Measurements from ENCODE around the gene SPECC1.

The SPECC1 gene

GRCh38 chr17:20080513-20080912, 71.4 kb downstream of the SPECC1 start:
- Histone ChIP-seq H3K4me3 (ENCODE audit: low read depth in 1 of 5, low read length in 5 of 5) (no peak overlapping the region), H3K36me3 (ENCODE audit: control insufficient read depth in 5 of 5, insufficient read depth in 5 of 5, low read length in 5 of 5) (peaks cover 0 to 5% (median 0%) of the 10 kb centered on the region in 5 donors), H3K27ac (ENCODE audit: low read depth, low read length) (no peak overlapping the region), H3K27me3 (ENCODE audit: control insufficient read depth in 5 of 5, insufficient read depth in 4 of 5, low read length in 5 of 5) (no peaks in the 10 kb centered on the region), H3K9ac (ENCODE audit: low read length in 5 of 5) (no peak overlapping the region), H3K9me3 (ENCODE audit: control insufficient read depth in 5 of 5, low read length in 5 of 5) (no peaks in the 10 kb centered on the region), H3K4me1 (ENCODE audit: control insufficient read depth in 5 of 5, insufficient read depth in 5 of 5, low read length in 5 of 5) (peaks cover 2 to 32% (median 27%) of the 10 kb centered on the region in 5 donors)

GRCh38 chr17:20083156-20083859, 74.1 kb downstream of the SPECC1 start:
- H3K4me3 ChIP-seq (ENCODE audit: low read depth in 1 of 5, low read length in 5 of 5), result no peak overlapping the region
- H3K27ac ChIP-seq (ENCODE audit: low read depth, low read length), result no peak overlapping the region
- H3K9me3 ChIP-seq (ENCODE audit: control insufficient read depth in 5 of 5, low read length in 5 of 5), result no peaks in the 10 kb centered on the region
- H3K9ac ChIP-seq (ENCODE audit: low read length in 5 of 5), result no peak overlapping the region
- H3K4me1 ChIP-seq (ENCODE audit: control insufficient read depth in 5 of 5, insufficient read depth in 5 of 5, low read length in 5 of 5), result peaks cover 5 to 33% (median 29%) of the 10 kb centered on the region in 5 donors
- H3K27me3 ChIP-seq (ENCODE audit: control insufficient read depth in 5 of 5, insufficient read depth in 4 of 5, low read length in 5 of 5), result no peaks in the 10 kb centered on the region
- peaks cover 0 to 5% (median 0%) of the 10 kb centered on the region in 5 donors for H3K36me3 ChIP-seq (ENCODE audit: control insufficient read depth in 5 of 5, insufficient read depth in 5 of 5, low read length in 5 of 5)

DNA sequence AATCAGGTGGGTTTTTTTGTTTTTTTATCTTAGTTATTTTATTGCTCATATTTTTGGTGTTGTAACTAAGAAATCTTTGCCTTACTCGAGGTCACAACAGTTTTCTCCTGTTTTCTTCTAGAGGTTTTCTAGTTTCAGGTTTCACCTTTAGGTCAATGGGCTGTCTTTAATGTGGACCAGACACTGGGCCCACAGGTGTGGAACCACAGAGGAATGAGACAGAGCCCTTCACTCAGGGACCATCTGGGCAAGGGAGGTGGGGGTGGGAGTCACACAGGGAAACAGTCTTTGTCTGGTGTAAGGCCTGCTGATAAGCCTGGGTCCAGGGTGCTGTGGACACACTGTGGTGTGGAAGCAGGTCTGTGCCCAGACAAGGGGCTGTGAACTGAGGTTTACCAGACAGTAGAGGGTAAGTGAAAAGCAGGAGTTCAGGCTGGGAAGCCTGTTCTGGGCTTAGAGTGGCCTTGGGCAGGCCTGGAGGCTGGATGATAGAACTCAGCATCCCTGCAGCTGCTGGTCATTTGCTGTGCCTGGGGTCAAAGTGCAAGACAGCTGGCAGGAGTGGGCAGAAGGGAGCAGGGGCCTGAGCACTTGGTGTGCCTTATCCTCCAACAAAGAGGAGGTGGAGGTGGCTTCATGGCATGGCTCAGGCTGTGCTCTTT, 75.6 kb downstream of the SPECC1 start:
- H3K4me3 ChIP-seq (ENCODE audit: low read depth in 1 of 5, low read length in 5 of 5), result no peak overlapping the region
- H3K9ac ChIP-seq (ENCODE audit: low read length in 5 of 5), result no peak overlapping the region
- peaks cover 0 to 5% (median 0%) of the 10 kb centered on the region in 5 donors for H3K36me3 ChIP-seq (ENCODE audit: control insufficient read depth in 5 of 5, insufficient read depth in 5 of 5, low read length in 5 of 5)
- no peaks in the 10 kb centered on the region for H3K9me3 ChIP-seq (ENCODE audit: control insufficient read depth in 5 of 5, low read length in 5 of 5)
- peak overlapping the region; percentile 3 for H3K27ac ChIP-seq (ENCODE audit: low read depth, low read length)
- no peaks in the 10 kb centered on the region for H3K27me3 ChIP-seq (ENCODE audit: control insufficient read depth in 5 of 5, insufficient read depth in 4 of 5, low read length in 5 of 5)
- H3K4me1 ChIP-seq (ENCODE audit: control insufficient read depth in 5 of 5, insufficient read depth in 5 of 5, low read length in 5 of 5), result peaks cover 5 to 37% (median 31%) of the 10 kb centered on the region in 5 donors

- Histone ChIP-seq H3K9ac (ENCODE audit: low read length in 5 of 5) (peak overlapping the region in 1 of 5 donors; percentile 9), H3K27ac (ENCODE audit: low read depth, low read length) (peak overlapping the region; percentile 3), H3K36me3 (ENCODE audit: control insufficient read depth in 5 of 5, insufficient read depth in 5 of 5, low read length in 5 of 5) (peaks cover 0 to 5% (median 0%) of the 10 kb centered on the region in 5 donors), H3K4me3 (ENCODE audit: low read depth in 1 of 5, low read length in 5 of 5) (no peak overlapping the region), H3K27me3 (ENCODE audit: control insufficient read depth in 5 of 5, insufficient read depth in 4 of 5, low read length in 5 of 5) (no peaks in the 10 kb centered on the region), H3K4me1 (ENCODE audit: control insufficient read depth in 5 of 5, insufficient read depth in 5 of 5, low read length in 5 of 5) (peaks cover 5 to 43% (median 37%) of the 10 kb centered on the region in 5 donors), H3K9me3 (ENCODE audit: control insufficient read depth in 5 of 5, low read length in 5 of 5) (no peaks in the 10 kb centered on the region)
Measured at GRCh38 chr17:20085283-20085845, 76.2 kb downstream of the SPECC1 start.

- H3K9me3 ChIP-seq (ENCODE audit: control insufficient read depth in 5 of 5, low read length in 5 of 5), result no peaks in the 10 kb centered on the region
- H3K27me3 ChIP-seq (ENCODE audit: control insufficient read depth in 5 of 5, insufficient read depth in 4 of 5, low read length in 5 of 5), result no peaks in the 10 kb centered on the region
- peaks cover 0 to 5% (median 0%) of the 10 kb centered on the region in 5 donors for H3K36me3 ChIP-seq (ENCODE audit: control insufficient read depth in 5 of 5, insufficient read depth in 5 of 5, low read length in 5 of 5)
- H3K4me3 ChIP-seq (ENCODE audit: low read depth in 1 of 5, low read length in 5 of 5), result no peak overlapping the region
- H3K9ac ChIP-seq (ENCODE audit: low read length in 5 of 5), result peak overlapping the region in 1 of 5 donors; percentile 28
- H3K4me1 ChIP-seq (ENCODE audit: control insufficient read depth in 5 of 5, insufficient read depth in 5 of 5, low read length in 5 of 5), result peaks cover 5 to 55% (median 47%) of the 10 kb centered on the region in 5 donors
- peak overlapping the region; percentile 3 for H3K27ac ChIP-seq (ENCODE audit: low read depth, low read length)
Measured at GRCh38 chr17:20086416-20087076, 77.4 kb downstream of the SPECC1 start.

DNA sequence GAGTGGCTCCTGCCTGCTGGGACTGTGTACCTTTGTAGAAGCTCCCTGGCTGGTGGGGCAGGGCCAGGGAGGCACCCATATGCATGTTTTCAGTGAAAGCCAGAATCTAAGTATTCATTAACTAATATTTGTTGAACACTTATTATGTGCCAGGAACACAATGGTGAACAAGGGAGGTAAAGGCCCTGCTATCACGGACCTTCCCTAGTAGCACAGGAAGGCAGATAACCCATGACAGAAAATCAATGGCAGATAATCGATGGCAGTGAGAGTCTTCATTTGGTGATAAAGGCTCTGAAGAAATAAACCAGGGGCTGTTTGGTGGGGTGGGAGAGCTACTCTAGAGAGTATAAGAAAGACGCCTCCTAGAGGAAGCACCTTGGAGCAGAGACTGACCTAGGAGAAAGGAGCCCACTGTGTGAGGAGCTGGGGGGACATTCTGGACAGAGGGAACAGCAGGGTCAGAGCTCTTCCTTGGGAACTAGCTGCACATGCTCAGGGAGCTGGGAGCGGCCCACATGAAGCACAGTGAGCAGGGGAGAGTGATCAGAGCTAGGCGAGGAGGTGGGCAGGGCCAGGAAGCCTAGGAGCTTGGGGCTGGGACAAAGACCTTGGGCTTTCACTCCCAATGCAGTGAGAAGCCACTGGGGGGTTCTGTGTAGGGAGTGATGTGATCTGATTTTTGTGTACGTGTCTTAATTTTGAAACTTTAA, 78.5 kb downstream of the SPECC1 start:
- Histone ChIP-seq H3K36me3 (ENCODE audit: control insufficient read depth in 5 of 5, insufficient read depth in 5 of 5, low read length in 5 of 5) (no peaks in the 10 kb centered on the region), H3K4me3 (ENCODE audit: low read depth in 1 of 5, low read length in 5 of 5) (no peak overlapping the region), H3K27me3 (ENCODE audit: control insufficient read depth in 5 of 5, insufficient read depth in 4 of 5, low read length in 5 of 5) (no peaks in the 10 kb centered on the region), H3K4me1 (ENCODE audit: control insufficient read depth in 5 of 5, insufficient read depth in 5 of 5, low read length in 5 of 5) (peaks cover 5 to 67% (median 59%) of the 10 kb centered on the region in 5 donors), H3K9ac (ENCODE audit: low read length in 5 of 5) (no peak overlapping the region), H3K9me3 (ENCODE audit: control insufficient read depth in 5 of 5, low read length in 5 of 5) (no peaks in the 10 kb centered on the region), H3K27ac (ENCODE audit: low read depth, low read length) (no peak overlapping the region)

DNA sequence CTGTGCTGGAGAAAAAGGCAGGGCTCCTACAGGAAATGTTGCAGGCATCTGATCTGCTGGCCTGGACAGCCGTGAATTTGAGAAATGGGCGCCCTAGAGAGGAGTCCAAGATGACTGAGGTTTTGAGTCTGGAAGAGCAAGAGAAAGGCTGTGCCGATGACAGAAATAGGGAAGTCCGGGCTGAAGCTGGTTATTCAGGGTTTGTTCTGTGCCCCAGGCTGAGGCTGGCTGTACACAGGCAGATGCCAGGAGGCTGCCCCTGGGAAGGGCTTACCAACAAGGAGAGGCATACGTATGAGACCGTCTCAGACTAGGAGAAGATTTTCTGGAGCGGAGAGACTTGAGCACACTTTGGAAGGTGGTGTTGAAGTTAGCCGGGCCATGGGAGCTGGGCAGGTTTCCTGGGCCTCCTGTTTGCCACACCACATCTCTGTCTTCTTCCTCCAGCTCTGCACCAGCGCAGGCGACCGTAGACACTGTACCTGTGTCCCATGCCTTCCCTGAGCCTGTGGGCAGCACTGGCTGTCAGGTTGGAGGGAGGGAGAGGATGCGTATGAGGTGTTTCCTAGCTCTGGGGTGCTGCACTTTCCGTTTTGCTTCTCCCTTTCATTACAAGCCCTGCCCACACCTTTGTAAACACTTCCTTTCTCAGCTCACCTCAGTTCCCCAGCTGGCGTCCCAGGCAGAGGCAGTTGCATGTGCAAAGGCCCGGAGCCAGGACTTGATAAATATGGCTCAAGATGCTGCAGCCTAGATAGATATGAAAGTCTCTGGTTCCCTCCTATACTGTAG, 80.8 kb downstream of the SPECC1 start:
- Histone ChIP-seq H3K4me3 (ENCODE audit: low read depth in 1 of 5, low read length in 5 of 5) (no peak overlapping the region), H3K4me1 (ENCODE audit: control insufficient read depth in 5 of 5, insufficient read depth in 5 of 5, low read length in 5 of 5) (peaks cover 5 to 78% (median 66%) of the 10 kb centered on the region in 5 donors), H3K9ac (ENCODE audit: low read length in 5 of 5) (no peak overlapping the region), H3K27me3 (ENCODE audit: control insufficient read depth in 5 of 5, insufficient read depth in 4 of 5, low read length in 5 of 5) (no peaks in the 10 kb centered on the region), H3K27ac (ENCODE audit: low read depth, low read length) (peak overlapping the region; percentile 17), H3K36me3 (ENCODE audit: control insufficient read depth in 5 of 5, insufficient read depth in 5 of 5, low read length in 5 of 5) (no peaks in the 10 kb centered on the region), H3K9me3 (ENCODE audit: control insufficient read depth in 5 of 5, low read length in 5 of 5) (no peaks in the 10 kb centered on the region)

DNA sequence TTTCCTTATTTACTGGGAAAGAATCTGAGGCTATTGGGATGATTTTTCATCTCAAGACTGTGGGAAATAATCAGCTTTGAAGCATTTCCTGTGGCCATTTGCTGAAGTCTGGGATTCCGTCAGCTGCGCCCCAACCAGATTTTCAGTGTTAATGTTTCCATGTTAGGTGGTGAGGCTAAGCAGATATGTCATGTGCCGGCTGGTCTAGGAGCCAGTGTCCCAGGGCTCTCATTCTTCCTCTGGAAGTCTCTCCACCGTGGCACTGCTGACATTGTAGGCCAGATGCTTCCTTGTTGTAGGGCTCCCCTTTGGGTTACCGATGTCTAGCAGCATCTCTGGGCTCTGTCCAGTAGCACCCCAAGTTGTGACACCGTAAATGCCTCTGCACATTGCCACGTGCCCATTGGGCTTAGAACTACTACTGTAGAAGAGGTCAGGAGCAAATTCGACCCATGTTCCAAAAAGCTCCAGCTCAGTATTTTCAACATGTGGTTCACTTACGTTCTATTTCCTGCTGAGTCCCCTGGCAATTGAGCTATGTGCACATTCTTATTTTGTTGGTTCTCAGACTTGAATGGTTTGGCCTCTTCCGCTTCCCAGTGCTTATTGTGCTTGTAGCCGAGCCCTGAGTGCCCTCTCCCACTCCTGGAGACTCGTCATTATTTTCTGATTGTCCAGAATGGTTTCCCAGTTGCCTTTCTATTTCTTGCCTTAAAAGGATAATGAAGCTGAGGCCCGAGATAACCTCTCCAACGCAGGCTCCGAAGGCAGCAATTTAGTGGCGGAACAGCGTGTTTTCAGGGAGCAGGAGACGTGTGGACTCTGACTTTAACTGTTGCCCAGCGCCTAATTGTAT, 82.2 kb downstream of the SPECC1 start:
- Histone ChIP-seq H3K9ac (ENCODE audit: low read length in 5 of 5) (peak overlapping the region in 3 of 5 donors; percentile 12 to 60 (median 45)), H3K36me3 (ENCODE audit: control insufficient read depth in 5 of 5, insufficient read depth in 5 of 5, low read length in 5 of 5) (no peaks in the 10 kb centered on the region), H3K4me1 (ENCODE audit: control insufficient read depth in 5 of 5, insufficient read depth in 5 of 5, low read length in 5 of 5) (peaks cover 0 to 74% (median 61%) of the 10 kb centered on the region in 5 donors), H3K27me3 (ENCODE audit: control insufficient read depth in 5 of 5, insufficient read depth in 4 of 5, low read length in 5 of 5) (no peaks in the 10 kb centered on the region), H3K9me3 (ENCODE audit: control insufficient read depth in 5 of 5, low read length in 5 of 5) (no peaks in the 10 kb centered on the region), H3K27ac (ENCODE audit: low read depth, low read length) (peak overlapping the region; percentile 82), H3K4me3 (ENCODE audit: low read depth in 1 of 5, low read length in 5 of 5) (peak overlapping the region; percentile 7 to 43 (median 12))

All from subcutaneous abdominal adipose tissue (tissue), 5 donors.